Epithelial cell of proximal tubule (primary cell): Measurements from ENCODE around the gene CLCF1. TPM values are rescaled to one million over a fixed set of nuclear protein-coding genes. Genes with fewer than 3 reads are reported as not detected.

Experiments
- DNase-seq: peaks from one replicate; pipeline ENCODE4 v3.0.0-alpha.2; 2011; ENCODE audit warnings: low read depth
- H3K4me3 ChIP-seq: 2 replicates; pipeline ENCODE4 v1.5.1; 2011; ENCODE audit warnings: low read depth, mild to moderate bottlenecking, low read length
- total RNA-seq: library from RNA; depleted of rRNA; stranded (reverse); fragments of >200 nt; gene quantifications from 2 replicates; pipeline ENCODE4 v1.2.3, GENCODE V29; 2015
- TF ChIP-seq, protein P1 (sequence below): conservative IDR thresholded peaks from 2 replicates; pipeline ENCODE4 v1.5.1; 2012; ENCODE audit warnings: low read depth, mild to moderate bottlenecking, low read length

CLCF1 gene
- total RNA-seq, 1 donor from 2014 or later = 44.6 TPM

DNA sequence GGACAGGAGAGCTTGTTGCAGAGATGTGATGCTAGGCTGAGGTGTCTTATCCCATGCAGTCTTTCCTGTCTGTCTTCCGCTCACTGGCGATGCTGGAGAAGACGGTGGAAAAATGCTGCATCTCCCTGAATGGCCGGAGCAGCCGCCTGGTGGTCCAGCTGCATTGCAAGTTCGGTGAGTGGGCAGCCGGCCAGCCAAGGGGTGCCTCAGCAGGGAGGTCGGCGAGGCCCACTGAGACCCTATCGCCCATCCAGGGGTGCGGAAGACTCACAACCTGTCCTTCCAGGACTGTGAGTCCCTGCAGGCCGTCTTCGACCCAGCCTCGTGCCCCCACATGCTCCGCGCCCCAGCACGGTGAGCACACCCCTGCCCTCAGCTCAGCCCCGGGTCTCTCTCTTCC lies 20.0 kb upstream of the CLCF1 start:
- H3K4me3 ChIP-seq = no peak overlapping the region
- TF ChIP-seq, protein P1, sequence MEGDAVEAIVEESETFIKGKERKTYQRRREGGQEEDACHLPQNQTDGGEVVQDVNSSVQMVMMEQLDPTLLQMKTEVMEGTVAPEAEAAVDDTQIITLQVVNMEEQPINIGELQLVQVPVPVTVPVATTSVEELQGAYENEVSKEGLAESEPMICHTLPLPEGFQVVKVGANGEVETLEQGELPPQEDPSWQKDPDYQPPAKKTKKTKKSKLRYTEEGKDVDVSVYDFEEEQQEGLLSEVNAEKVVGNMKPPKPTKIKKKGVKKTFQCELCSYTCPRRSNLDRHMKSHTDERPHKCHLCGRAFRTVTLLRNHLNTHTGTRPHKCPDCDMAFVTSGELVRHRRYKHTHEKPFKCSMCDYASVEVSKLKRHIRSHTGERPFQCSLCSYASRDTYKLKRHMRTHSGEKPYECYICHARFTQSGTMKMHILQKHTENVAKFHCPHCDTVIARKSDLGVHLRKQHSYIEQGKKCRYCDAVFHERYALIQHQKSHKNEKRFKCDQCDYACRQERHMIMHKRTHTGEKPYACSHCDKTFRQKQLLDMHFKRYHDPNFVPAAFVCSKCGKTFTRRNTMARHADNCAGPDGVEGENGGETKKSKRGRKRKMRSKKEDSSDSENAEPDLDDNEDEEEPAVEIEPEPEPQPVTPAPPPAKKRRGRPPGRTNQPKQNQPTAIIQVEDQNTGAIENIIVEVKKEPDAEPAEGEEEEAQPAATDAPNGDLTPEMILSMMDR = no peak
- no peak for DNase-seq

DNA sequence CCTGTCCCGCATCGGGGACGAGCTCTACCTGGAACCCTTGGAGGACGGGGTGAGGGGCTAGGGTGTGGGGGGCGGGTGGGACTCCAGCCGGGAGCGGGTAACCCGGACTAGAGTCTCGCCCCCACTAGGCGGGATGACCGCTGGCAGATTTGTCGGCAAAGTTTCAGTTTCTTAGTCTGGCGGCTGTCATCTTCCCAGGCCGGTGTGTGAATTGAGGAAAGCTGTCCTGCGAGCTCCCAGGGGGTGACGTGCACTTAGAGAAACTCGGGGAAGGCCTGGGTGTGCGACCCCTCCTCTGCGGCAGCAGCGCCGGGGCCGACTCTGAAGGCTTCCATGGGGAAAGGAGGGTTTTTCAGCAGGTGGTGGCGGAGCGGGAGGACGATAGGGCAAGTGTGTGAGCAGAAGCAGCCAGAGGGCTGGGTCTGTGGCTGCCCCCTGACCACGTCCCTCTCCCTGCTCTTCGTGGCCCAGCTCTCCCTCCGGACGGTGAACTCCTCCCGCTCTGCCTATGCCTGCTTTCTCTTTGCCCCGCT lies 18.9 kb upstream of the CLCF1 start:
- DNase-seq = no peak
- TF ChIP-seq, protein P1 = no peak

DNA sequence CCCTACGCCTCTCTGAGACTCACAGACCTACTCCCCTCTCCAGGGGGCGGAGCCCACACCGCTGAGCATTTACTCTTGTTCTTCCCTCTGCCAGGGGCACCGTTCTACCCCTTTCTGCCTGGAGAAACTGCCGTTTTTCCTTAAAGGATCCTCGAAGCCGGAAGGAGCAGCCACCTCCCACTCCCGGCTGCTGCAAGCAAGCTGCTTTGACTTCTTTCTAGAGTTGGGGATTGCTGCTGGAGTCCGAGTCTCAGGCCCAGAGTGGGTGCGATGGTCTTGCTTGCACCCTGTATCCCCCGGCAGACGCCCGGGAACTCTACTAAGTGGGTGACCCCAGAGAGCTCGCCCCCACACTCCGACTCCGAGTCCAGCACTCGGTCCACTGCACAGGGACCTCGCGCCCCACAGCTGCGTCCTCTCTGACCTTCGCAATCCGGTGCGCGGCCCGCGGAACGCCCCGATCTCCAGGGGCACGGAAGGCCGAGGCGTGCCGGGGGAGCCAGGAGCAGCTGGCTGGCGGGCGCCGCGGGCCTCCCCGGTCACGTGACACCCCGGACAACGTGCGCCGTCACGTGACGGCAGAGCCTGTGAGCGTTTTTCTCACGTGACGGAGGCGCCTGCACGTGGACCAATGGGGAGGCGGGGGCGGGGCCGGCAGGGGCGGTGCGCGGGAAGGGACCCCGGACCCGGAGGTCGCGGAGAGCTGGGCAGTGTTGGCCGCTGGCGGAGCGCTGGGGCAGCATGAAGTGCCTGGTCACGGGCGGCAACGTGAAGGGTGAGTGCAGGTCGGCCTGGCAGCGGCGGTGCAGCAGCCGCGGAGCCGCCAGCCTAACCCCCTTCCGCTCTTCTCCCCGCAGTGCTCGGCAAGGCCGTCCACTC lies 18.1 kb upstream of the CLCF1 start, which contains the start of gene RAD9A:
TSS of gene RAD9A (plus strand) at position 683 of the 879 bp plus-strand sequence. CDS start at position 742, 59 bp downstream.
- TF ChIP-seq, protein P1 = no peak
- no peak for DNase-seq
- H3K4me3 ChIP-seq = peak within 1 kb of the TSS; percentile 83

More for the DNA sequence above, 18.9 kb upstream of the CLCF1 start:
- peak overlapping the region; percentile 83 for H3K4me3 ChIP-seq

DNA sequence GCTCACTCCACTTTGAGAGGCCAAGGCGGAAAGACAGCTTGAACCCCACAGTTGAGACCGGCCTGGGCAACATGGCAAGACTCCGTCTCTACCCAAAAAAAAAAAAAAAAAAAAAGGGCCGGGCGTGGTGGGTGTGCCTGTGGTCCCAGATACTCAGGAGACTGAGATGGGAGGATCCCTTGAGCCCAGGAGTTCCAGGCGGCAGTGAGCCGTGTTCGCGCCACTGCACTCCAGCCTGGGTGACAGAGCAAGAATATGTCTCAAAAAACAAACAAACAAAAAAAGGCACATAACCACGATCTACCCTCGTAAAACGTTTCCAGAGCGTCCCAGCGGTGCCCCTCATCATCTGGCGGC lies 17.5 kb upstream of the CLCF1 start:
- TF ChIP-seq, protein P1 = no peak
- no peak for DNase-seq
- peak overlapping the region; percentile 83 for H3K4me3 ChIP-seq

DNA sequence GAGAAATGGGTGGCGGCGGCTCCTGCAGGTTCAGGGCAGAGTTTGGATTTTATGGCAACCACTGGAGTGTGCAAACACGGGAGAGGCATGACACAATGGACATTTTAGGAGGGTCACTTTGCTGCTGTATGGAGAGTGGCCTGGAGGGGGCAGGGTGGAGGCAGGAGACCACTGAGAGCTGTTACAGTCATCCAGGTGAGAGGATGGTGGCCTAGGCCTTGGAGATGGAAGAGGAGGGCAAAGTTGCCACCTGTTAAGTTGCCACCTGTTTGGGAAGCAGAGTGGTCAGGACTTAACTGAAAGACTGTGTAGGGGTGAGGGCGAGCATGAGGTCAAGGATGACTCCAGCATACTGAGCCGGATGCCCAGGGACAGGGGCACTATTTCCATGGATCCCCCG lies 16.1 kb upstream of the CLCF1 start:
- TF ChIP-seq, protein P1 = peak; percentile 62
- H3K4me3 ChIP-seq = no peak overlapping the region
- no peak for DNase-seq

DNA sequence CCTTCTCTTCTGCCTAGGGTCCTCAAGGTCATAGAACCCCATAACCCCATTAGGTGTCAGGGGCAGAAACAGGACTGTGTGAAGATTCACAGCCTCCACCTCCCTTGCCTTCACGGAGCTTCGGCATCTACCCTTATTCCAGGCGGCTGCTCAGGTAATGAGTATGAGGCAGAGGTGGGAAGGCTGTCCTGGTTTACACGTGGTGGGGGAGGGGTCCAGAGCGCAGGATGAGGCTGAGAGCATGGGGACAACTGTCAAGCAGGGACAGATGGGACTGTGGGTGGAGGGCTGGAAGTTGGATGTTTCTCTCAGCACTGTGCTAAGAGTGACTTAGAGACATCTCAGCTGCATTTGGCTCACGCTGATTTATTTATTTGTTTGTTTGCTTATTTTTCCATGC lies 14.1 kb upstream of the CLCF1 start:
- TF ChIP-seq, protein P1 = no peak
- DNase-seq = no peak
- no peak overlapping the region for H3K4me3 ChIP-seq
